ENCODE data around the gene PDGFB.

DNA sequence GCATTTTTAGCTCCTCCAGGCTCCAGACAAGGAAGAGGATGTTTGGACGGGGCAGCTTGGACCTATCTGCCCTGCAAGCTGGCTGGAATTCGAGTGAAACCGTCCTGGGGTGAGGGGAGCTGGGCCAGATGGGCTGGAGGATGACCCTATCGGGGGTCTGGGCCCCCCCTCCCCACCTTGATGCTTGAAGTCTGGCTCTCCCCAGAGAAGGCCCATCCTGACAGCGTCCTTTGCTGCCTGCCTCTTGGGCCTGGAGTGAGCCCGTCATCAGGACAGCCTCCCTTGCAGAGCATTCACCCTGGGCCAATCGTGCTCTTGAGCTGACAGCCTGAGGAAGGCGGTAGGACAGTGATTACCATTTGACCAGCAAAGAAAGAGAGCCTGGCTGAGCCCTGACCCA lies 5.3 kb upstream of the PDGFB start:
- TF ChIP-seq, protein P1, sequence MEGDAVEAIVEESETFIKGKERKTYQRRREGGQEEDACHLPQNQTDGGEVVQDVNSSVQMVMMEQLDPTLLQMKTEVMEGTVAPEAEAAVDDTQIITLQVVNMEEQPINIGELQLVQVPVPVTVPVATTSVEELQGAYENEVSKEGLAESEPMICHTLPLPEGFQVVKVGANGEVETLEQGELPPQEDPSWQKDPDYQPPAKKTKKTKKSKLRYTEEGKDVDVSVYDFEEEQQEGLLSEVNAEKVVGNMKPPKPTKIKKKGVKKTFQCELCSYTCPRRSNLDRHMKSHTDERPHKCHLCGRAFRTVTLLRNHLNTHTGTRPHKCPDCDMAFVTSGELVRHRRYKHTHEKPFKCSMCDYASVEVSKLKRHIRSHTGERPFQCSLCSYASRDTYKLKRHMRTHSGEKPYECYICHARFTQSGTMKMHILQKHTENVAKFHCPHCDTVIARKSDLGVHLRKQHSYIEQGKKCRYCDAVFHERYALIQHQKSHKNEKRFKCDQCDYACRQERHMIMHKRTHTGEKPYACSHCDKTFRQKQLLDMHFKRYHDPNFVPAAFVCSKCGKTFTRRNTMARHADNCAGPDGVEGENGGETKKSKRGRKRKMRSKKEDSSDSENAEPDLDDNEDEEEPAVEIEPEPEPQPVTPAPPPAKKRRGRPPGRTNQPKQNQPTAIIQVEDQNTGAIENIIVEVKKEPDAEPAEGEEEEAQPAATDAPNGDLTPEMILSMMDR (IDR thresholded peaks at IDR 0.05; ENCODE audit: insufficient read depth, low read depth, low read length), result no peak
- TF ChIP-seq EZH2 (IDR thresholded peaks at IDR 0.05; ENCODE audit: insufficient read depth, low read length), result no peak
